Endodermal cell (in vitro differentiated cells): Measurements from ENCODE around the gene SPPL2C. TPM values are rescaled to one million over a fixed set of nuclear protein-coding genes. Genes with fewer than 3 reads are reported as not detected.
A peak's percentile ranks its signal among the peaks of the same experiment; 100 is the strongest.

ENCODE experiments used
- DNase-seq: peaks from one replicate; pipeline ENCODE4 v3.0.0-alpha.2; 2017
- H3K27ac ChIP-seq: 2 replicates; pipeline ENCODE4 v1.5.1; 2013; ENCODE audit warnings: mild to moderate bottlenecking, low read depth, low read length, moderate library complexity
- H3K27me3 ChIP-seq: 2 replicates; pipeline ENCODE4 v1.6.1; 2013; ENCODE audit warnings: mild to moderate bottlenecking, low read length, moderate library complexity; ENCODE audit not compliant: insufficient read depth, control insufficient read depth, poor library complexity, severe bottlenecking
- H3K36me3 ChIP-seq: 2 replicates; pipeline ENCODE4 v1.7.0; 2013; ENCODE audit warnings: mild to moderate bottlenecking, low read length, moderate library complexity; ENCODE audit not compliant: control insufficient read depth, insufficient read depth
- H3K4me1 ChIP-seq: one replicate; pipeline ENCODE4 v1.7.0; 2013; ENCODE audit warnings: low read length; ENCODE audit not compliant: control insufficient read depth, insufficient read depth
- H3K4me3 ChIP-seq: 2 replicates; pipeline ENCODE4 v1.5.1; 2013; ENCODE audit warnings: mild to moderate bottlenecking, low read length, moderate library complexity
- H3K9ac ChIP-seq: 2 replicates; pipeline ENCODE4 v1.6.1; 2013; ENCODE audit warnings: mild to moderate bottlenecking, low read length, moderate library complexity; ENCODE audit not compliant: poor library complexity, severe bottlenecking; ENCODE audit errors: extremely low read depth
- H3K9me3 ChIP-seq: 2 replicates; pipeline ENCODE4 v1.6.1; 2013; ENCODE audit warnings: mild to moderate bottlenecking, low read length, moderate library complexity; ENCODE audit not compliant: control insufficient read depth
- H3K27ac Mint-ChIP-seq: 2 replicates; pipeline ENCODE4 v1.8.0; 2020; ENCODE audit warnings: mixed read lengths
- H3K27me3 Mint-ChIP-seq: 2 replicates; pipeline ENCODE4 v1.8.0; 2021; ENCODE audit warnings: mild to moderate bottlenecking, mixed read lengths; ENCODE audit not compliant: insufficient read depth
- H3K36me3 Mint-ChIP-seq: 2 replicates; pipeline ENCODE4 v1.8.0; 2020; ENCODE audit warnings: low read depth, mixed read lengths
- H3K4me1 Mint-ChIP-seq: 2 replicates; pipeline ENCODE4 v1.8.0; 2020; ENCODE audit warnings: mixed read lengths
- H3K4me3 Mint-ChIP-seq: 2 replicates; pipeline ENCODE4 v1.8.0; 2020; ENCODE audit warnings: mild to moderate bottlenecking, moderate library complexity, mixed read lengths
- H3K9me3 Mint-ChIP-seq: 2 replicates; pipeline ENCODE4 v1.8.0; 2020; ENCODE audit warnings: mild to moderate bottlenecking, mixed read lengths
- CTCF ChIP-seq: fragments of 200-600 bp; sonication (generic); conservative IDR thresholded peaks from 2 replicates; pipeline ENCODE4 v1.5.0; 2021; ENCODE audit warnings: antibody characterized with exemption, mild to moderate bottlenecking
- WGBS, 2 experiments: methylation state at CpG; one replicate each; pipeline versions ENCODE4 v1.1.5 to v1.1.7; 2013; ENCODE audit warnings: missing lambda C conversion rate in 2 of 2, mixed read lengths in 1 of 2; ENCODE audit not compliant: insufficient coverage in 1 of 2, insufficient read length in 1 of 2; 5-methylcytosine and 5-hydroxymethylcytosine counted together
- total RNA-seq, 2 donors: library from RNA; stranded (reverse); fragmentation: NEBNext Ultra II Directional in 1 of 2; extraction: Animal tissue kit (Norgen Biotek cat#: 25700) in 1 of 2; gene quantifications; 2 replicates in 1 of 2; 3 replicates in 1 of 2; pipeline ENCODE4 v1.2.1, GENCODE V29; 2021

The SPPL2C gene
- total RNA-seq, 2 donors from 2014 or later, result not detected

GRCh38 chr17:45820052-45820780, 24.5 kb upstream of the SPPL2C start:
- Histone ChIP-seq H3K27me3 (no peaks in the 10 kb centered on the region), H3K9ac (no peak overlapping the region), H3K4me3 (no peak overlapping the region), H3K27ac (no peak overlapping the region), H3K4me1 (no peaks in the 10 kb centered on the region), H3K36me3 (no peaks in the 10 kb centered on the region), H3K9me3 (no peaks in the 10 kb centered on the region)
- Mint-ChIP-seq H3K9me3 (no peaks in the 10 kb centered on the region), H3K36me3 (no peaks in the 10 kb centered on the region), H3K27ac (no peak overlapping the region), H3K4me1 (no peaks in the 10 kb centered on the region), H3K4me3 (no peak overlapping the region), H3K27me3 (peaks cover 4% of the 10 kb centered on the region)
- no peak for DNase-seq
- 81 to 90% methylated on average over 4 to 6 of the region's 6 CpGs for WGBS, 2 experiments
- TF ChIP-seq CTCF, result no peak

- Histone ChIP-seq H3K9ac (no peak overlapping the region), H3K27me3 (no peaks in the 10 kb centered on the region), H3K36me3 (no peaks in the 10 kb centered on the region), H3K9me3 (no peaks in the 10 kb centered on the region), H3K27ac (no peak overlapping the region), H3K4me3 (no peak overlapping the region), H3K4me1 (no peaks in the 10 kb centered on the region)
- no peak for DNase-seq
- Mint-ChIP-seq H3K27me3 (peaks cover 4% of the 10 kb centered on the region), H3K4me3 (no peak overlapping the region), H3K36me3 (no peaks in the 10 kb centered on the region), H3K9me3 (no peaks in the 10 kb centered on the region), H3K4me1 (no peaks in the 10 kb centered on the region), H3K27ac (no peak overlapping the region)
- TF ChIP-seq CTCF, result no peak
- WGBS, 2 experiments, result 95 to 100% methylated on average over 3 to 9 of the region's 9 CpGs
Observed at GRCh38 chr17:45821147-45821546, 23.5 kb upstream of the SPPL2C start.

GRCh38 chr17:45823598-45823997, 21.1 kb upstream of the SPPL2C start:
- Histone ChIP-seq H3K9ac (no peak overlapping the region), H3K36me3 (no peaks in the 10 kb centered on the region), H3K27ac (no peak overlapping the region), H3K27me3 (no peaks in the 10 kb centered on the region), H3K9me3 (no peaks in the 10 kb centered on the region), H3K4me1 (no peaks in the 10 kb centered on the region), H3K4me3 (no peak overlapping the region)
- Mint-ChIP-seq H3K27me3 (peaks cover 5% of the 10 kb centered on the region), H3K9me3 (no peaks in the 10 kb centered on the region), H3K27ac (no peak overlapping the region), H3K4me3 (no peak overlapping the region), H3K4me1 (no peaks in the 10 kb centered on the region), H3K36me3 (no peaks in the 10 kb centered on the region)
- DNase-seq, result peak; percentile 66
- no peak for TF ChIP-seq CTCF
- WGBS, 2 experiments, result 85 to 92% methylated on average over 6 to 10 of the region's 10 CpGs
